CD4-positive, alpha-beta T cell treated with Interleukin-17A for 4 hours (primary cell): ENCODE data around the gene BEST3.
"Not testable (repeated sequence)": the region's sequence is repeated elsewhere in the genome, so short reads cannot be mapped to it uniquely, and the experiment has no call there.

Experiments used
- DNase-seq: peaks from one replicate; pipeline ENCODE4 v3.0.0-alpha.2; 2020; ENCODE audit warnings: mixed read lengths

BEST3 gene

GRCh38 chr12:69687390-69687789 is 11.7 kb downstream of the BEST3 start:
- no peak for DNase-seq

DNA sequence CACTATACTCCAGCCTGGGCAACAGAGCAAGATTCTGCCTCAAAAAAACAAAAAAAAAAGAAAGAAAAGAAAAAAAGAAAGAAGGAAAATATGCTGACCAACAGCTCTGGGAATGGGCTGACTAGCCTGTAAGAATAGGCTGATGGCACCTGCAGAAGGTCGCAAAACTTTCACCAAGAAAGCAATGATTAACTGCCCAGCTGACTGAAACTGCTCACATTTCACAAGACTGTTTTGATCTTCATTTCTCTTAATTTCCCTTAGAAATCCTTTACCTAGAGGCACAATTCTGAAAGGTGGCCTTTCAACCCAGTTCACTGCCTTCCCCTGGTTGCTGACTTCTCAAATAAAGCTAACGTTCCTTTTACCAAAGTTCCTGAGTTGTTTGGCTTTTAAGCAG is 12.4 kb downstream of the BEST3 start:
- no peak for DNase-seq

GRCh38 chr12:69685810-69686209 is 13.3 kb downstream of the BEST3 start:
- DNase-seq = no peak

- no peak for DNase-seq
Measured at GRCh38 chr12:69684466-69684865, 14.6 kb downstream of the BEST3 start.

DNA sequence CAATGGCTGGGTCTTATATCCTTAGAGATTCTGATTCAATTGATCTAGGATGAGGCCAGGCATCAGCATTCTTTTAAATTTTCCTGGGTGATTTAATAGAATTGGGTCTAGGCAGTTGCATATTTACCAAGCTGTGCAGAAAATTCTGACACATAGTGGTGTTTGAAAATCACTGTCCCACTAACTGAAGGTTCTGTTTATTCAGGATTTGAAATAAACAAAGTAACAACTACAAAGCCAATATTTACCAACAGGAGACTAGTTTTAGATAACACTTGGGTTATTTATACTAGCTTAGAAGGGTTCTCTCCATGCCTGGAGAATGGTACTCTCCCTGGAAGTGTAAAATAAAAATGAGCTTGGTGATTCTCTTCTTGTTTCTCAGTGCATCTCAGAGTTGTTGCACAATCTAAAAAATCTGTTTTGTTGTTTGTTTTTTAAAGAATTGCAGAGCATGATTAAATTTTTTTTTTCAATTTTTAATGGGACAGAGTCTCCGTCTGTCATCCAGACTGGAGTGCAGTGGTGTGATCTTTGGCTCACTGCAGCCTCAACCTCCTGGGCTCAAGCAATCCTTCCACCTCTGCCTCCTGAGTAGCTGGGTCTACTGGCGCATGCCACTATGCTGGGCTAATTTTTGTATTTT is 16.9 kb downstream of the BEST3 start:
- DNase-seq = no peak

DNA sequence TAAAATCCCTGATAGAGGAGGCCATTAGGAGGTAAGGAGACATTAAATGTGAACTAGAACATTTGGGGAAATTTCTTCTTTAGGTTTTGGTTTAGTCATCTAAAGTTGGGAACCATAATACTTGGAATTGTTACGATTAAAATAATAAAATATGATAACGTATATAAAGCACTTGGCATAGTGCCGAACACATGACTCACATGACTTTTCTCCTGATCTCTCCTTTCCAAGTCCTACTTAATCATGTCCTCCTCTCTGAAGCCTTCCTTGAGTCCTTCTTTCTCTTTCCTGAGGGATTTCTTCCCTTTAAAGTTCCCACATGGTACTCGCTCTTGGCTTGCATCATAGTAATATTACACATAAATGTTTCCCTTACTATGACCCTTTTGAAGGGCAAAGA is 20.0 kb downstream of the BEST3 start:
- DNase-seq = no peak

GRCh38 chr12:69676257-69677012 is 22.7 kb downstream of the BEST3 start:
- no peak for DNase-seq

DNA sequence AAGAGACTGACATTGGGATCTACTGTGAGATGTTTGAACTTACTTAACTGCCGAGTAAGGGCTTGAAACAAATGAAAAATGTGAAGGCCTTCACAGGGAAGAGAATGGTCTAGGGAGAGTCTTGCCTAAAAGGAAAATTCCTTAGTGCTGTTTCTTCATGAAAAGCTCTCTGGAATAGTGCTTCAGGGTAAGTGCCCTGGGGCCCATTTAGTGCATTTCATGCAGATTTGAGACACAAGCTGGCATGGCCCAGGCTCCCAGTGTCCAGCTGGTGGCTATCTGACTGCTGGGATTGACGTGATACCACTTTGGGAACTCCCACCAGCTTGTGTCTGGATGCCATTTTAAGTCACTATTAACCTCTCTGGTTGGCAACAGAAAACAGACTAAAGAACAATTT is 26.9 kb downstream of the BEST3 start:
- DNase-seq = no peak

DNA sequence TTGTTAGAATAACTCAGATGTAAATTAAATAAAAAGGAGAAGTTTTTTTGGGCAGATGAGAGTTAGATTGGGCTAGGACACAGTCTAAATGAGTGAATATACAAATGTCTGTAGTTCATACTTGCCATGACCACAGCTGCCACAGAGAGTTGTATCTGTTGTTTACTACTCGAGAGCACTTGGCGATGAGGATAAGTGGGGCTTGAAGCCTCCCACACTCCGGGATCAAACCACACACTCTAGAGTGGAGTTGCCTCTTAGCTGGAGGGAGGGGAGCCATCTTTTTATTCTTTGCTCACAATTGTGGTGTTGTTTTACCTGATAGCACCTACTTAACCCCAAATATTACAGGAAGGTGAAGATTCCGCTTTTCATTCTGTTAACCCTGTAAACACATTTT is 27.5 kb downstream of the BEST3 start:
- no peak for DNase-seq

- DNase-seq = no peak
Measured at GRCh38 chr12:69666798-69667197, 32.3 kb downstream of the BEST3 start.

- not testable (repeated sequence) for DNase-seq
Measured at GRCh38 chr12:69664930-69665377, 34.1 kb downstream of the BEST3 start.

DNA sequence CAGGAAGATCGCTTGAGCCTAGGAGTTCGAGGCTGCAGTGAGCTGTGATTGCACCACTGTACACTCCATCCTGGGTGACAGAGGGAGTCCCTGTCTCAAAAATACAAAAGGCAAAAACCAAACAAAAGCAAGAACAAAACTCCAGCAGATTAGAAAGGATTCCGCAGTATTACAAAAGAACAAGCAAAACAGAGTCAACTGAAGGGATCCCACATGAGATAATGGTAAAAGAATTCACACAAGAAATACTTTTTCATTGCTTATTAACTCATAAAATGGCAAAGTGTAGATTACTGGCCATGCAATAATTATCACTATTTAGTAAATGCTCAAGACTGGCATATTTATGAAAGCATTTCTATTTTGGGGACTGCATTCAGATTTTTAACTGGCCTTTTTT is 35.4 kb downstream of the BEST3 start:
- DNase-seq = no peak

DNA sequence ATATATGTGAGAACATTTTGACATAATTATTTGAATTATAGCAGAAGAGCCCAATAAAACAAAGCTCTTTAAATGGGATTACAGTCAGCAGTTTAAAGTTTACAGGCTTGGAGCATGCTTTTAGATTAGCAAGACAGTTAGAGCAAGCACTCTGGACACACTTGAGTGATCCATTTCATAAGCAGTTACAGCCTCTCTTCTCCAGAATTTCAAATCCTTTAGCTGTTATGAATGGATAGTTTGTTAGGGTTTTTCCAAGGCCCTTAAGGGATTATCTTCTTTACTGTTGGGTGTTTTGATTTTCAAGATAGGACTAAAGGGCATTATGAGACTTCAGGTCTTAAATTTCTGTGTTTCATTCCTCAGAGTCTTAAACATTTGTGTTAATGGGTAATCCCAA is 36.3 kb downstream of the BEST3 start:
- no peak for DNase-seq

GRCh38 chr12:69661386-69661785 is 37.7 kb downstream of the BEST3 start:
- DNase-seq = no peak

DNA sequence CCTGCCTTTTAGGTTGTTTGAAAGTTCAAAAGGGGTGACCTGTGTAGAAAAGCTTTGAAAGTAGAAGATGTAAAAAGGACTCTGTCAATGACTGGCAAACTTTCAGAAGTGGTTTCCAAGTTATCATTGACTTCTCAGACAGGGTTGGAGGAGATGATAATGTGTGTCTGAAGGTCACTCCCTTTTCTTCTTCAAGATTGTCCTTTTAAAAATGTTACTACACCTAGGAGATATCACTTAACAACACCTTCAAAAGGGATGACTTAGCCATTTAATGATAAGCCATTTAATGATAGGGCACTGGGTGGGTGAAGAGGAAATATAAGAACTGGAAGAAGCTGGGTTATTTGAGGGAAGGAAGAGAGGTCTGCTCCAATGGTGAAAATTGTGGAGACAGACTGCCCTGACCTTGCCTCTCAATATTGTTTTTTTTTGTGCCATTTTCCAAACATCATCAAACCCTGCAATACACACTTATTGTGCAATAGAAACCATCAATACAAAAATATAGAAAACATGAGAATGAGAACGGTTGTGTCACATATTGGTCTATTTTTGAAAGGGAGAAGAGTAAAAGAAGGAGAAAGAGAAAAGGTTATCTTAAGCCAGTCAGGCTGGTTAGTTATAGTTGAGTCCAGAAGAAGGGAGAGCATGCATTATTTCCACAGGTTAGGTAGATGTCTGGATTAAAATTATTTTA is 38.8 kb downstream of the BEST3 start:
- DNase-seq = no peak

GRCh38 chr12:69658203-69658602 is 40.9 kb downstream of the BEST3 start:
- no peak for DNase-seq

DNA sequence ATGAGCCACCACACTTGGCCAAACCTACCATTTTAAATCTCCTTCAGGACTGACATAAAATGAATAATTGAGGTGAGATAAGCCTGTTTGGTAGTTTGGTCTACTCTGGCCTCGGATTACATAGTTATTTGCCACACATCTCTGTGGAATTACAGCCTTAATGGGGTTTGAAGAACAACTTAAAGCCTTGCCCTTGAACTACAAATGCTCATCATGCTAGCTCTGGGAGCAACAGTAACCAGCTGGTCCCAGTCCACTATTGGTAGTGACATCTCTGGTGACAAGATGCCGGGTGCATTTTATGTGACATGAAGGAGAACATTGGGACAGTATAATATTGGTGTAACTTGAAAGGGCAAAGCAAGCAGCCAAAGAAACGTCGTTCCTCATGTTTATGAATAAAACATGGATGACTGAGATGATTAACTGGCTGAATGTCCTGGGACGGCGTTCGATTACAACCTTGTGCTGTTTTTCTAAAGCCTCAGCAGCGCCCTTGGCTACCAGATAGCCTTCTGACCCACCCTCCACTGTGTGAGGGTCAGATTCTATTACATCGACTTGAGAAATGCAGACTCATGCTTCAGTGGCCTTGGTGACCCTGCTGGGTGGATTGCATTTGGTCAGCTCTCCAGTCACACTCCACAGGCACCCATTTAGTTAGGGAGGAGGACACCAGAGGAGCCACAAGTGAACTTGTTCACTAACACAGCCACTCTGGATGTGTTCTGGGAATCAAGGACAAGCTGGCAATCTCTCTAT is 41.5 kb downstream of the BEST3 start:
- no peak for DNase-seq

GRCh38 chr12:69655616-69656340 is 43.3 kb downstream of the BEST3 start:
- no peak for DNase-seq

DNA sequence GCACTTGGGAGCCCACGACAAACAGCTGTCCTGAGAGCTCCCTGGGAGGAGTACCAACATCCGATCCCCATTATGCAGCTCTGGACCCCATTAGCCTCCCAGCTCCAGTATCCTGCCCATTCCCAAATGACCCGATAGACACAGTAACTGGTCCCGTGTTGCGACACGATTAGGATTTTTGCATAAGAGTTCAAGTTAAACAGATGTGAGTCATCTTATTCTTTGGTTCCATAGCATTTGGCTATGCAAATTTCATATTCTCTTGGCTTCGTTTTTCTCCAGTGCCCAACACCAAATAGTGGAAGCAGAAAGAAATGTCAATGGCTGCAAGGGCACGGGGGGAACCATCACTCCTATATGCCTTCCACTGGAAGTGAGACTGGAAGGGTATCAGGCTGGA is 45.4 kb downstream of the BEST3 start:
- DNase-seq = no peak

DNA sequence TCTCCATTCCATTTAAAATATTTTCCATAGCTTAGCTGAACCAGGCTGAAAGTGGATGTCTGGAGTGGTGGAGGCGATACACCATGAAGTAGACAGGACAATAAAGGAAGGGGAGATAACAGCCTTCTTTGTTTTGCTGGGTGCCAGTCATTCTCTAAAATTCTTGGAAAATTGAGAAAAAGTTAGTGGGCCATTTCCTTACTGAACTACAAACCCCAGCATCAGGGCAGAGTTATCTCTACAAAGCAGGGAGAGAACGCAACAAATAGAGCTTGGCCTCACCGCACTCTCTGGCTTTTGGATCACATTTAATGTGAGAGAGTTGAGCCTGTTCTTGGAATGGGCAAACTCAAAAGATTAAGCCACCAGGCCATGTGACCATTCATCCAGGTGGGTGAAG is 47.2 kb downstream of the BEST3 start:
- DNase-seq = no peak

DNA sequence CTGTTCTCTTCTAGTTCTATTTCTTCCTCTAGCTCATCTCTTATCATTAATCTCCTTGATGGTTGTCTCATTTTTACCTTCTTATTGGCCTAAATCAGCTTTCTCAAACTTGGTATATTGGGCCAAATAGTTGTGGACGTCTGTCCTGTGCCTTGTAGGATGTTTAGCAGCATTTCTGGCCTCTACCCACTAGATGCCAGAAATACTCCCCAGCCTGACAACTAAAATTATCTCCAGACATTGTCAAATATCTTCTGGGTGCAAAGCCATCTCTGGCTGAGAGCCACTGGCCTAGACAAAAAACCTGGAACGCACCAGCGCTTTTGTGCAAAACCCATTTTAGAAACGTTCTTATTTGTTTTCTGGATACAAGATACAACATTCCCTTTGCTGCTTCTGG is 49.6 kb downstream of the BEST3 start:
- DNase-seq = no peak

- no peak for DNase-seq
Measured at GRCh38 chr12:69648476-69648875, 50.6 kb downstream of the BEST3 start.

GRCh38 chr12:69647178-69647577 is 51.9 kb downstream of the BEST3 start:
- no peak for DNase-seq
